Body of pancreas (tissue), 4 donors: ENCODE data around the gene UNC13C. TPM values are rescaled to one million over a fixed set of nuclear protein-coding genes. Genes with fewer than 3 reads are reported as not detected.
"Not testable (repeated sequence)": the region's sequence is repeated elsewhere in the genome, so short reads cannot be mapped to it uniquely, and the experiment has no call there.

ENCODE experiments used
- ATAC-seq: fragments of 150-250 bp; one replicate; pipeline ENCODE4 v1.9.1; 2016
- DNase-seq, 4 donors: peaks; one replicate each; pipeline ENCODE4 v3.0.0-alpha.2; 2019
- H3K27ac ChIP-seq, 4 donors: fragments of 200-600 bp; sonication (generic); 1 replicate in 3 of 4; 2 replicates in 1 of 4; pipeline versions ENCODE4 v1.5.1 to v1.6.1; 2016 to 2019; ENCODE audit warnings: mild to moderate bottlenecking in 1 of 4, mixed read lengths in 1 of 4, moderate library complexity in 1 of 4
- H3K27me3 ChIP-seq, 2 donors: fragments of 200-600 bp; sonication (generic); one replicate each; pipeline ENCODE4 v1.6.0; 2016; ENCODE audit warnings: mild to moderate bottlenecking in 1 of 2
- H3K36me3 ChIP-seq, 2 donors: fragments of 200-600 bp; sonication (generic); replicated peaks in 1 of 2; 2 replicates each; pipeline ENCODE4 v1.5.1; 2016; ENCODE audit warnings: low read depth in 2 of 2; ENCODE audit not compliant: insufficient read depth in 1 of 2
- H3K4me1 ChIP-seq: fragments of 200-600 bp; sonication (generic); one replicate; pipeline ENCODE4 v1.6.0; 2016
- H3K4me3 ChIP-seq, 2 donors: fragments of 200-600 bp; sonication (generic); 1 replicate in 1 of 2; 2 replicates in 1 of 2; pipeline ENCODE4 v1.5.1; 2016 to 2019
- H3K9me3 ChIP-seq, 3 donors: fragments of 200-600 bp; sonication (generic); 1 replicate in 2 of 3; 2 replicates in 1 of 3; pipeline ENCODE4 v1.5.1; 2016
- POLR2A ChIP-seq, 3 donors: fragments of 450-650 bp; IDR thresholded peaks; one replicate each; pipeline ENCODE4 v1.6.1; 2016; ENCODE audit warnings: antibody characterized with exemption in 3 of 3, mild to moderate bottlenecking in 2 of 3
- WGBS, 2 donors: methylation state at CpG; one replicate each; pipeline ENCODE4 v1.1.5; 2017; 5-methylcytosine and 5-hydroxymethylcytosine counted together
- intact Hi-C: fragments of 100-400 bp; cut with DNase I; formaldehyde crosslinking; loops from one replicate; pipeline ENCODE4 v1.15.1; 2023
- total RNA-seq, 2 donors: library from RNA; depleted of rRNA; stranded (reverse); fragments of >200 nt; gene quantifications; one replicate each; pipeline ENCODE4 v1.1.0, GENCODE V29; 2016
- TF ChIP-seq, protein P1 (sequence below), 7 experiments: fragments of 450-650 bp in 4 of 7; fragments of 200-600 bp in 3 of 7; sonication (generic) in 3 of 7; IDR thresholded peaks; one replicate each; pipeline ENCODE4 v1.5.1; 2016 to 2019; ENCODE audit warnings: antibody characterized with exemption in 7 of 7

The UNC13C gene
- total RNA-seq, 2 donors from 2014 or later = not detected

DNA sequence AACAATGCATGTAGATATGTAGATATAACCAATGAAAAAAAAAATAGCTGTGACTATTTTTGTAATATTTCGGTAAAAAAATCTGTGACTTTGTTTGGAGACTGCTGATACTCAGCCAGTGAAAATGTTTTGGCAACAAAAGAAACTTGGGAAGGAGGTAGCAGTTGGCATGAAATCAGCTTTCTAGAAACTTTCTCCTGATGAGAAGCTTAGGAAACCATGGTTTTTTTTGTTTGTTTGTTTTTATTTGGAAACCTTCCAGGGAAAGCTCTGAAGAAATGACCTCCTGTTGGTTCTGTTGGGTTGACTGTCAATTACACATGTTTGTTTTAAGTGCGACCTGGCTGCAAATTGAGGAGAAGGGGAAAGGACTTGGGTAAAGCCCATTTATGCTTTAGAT lies 445.9 kb downstream of the UNC13C start:
- Histone ChIP-seq H3K36me3 (no peaks in the 10 kb centered on the region), H3K27ac (no peak overlapping the region), H3K9me3 (no peaks in the 10 kb centered on the region), H3K4me3 (no peak overlapping the region), H3K27me3 (no peaks in the 10 kb centered on the region), H3K4me1 (no peaks in the 10 kb centered on the region)
- ATAC-seq (no peak), DNase-seq (no peak)
- no peak for TF ChIP-seq POLR2A (IDR thresholded peaks at IDR 0.05)
- TF ChIP-seq, protein P1, sequence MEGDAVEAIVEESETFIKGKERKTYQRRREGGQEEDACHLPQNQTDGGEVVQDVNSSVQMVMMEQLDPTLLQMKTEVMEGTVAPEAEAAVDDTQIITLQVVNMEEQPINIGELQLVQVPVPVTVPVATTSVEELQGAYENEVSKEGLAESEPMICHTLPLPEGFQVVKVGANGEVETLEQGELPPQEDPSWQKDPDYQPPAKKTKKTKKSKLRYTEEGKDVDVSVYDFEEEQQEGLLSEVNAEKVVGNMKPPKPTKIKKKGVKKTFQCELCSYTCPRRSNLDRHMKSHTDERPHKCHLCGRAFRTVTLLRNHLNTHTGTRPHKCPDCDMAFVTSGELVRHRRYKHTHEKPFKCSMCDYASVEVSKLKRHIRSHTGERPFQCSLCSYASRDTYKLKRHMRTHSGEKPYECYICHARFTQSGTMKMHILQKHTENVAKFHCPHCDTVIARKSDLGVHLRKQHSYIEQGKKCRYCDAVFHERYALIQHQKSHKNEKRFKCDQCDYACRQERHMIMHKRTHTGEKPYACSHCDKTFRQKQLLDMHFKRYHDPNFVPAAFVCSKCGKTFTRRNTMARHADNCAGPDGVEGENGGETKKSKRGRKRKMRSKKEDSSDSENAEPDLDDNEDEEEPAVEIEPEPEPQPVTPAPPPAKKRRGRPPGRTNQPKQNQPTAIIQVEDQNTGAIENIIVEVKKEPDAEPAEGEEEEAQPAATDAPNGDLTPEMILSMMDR (IDR thresholded peaks at IDR 0.05) = no peak
- intact Hi-C loops = no loop called here
- 32 to 36% methylated on average over 2 of the region's 2 CpGs for WGBS, 2 donors

DNA sequence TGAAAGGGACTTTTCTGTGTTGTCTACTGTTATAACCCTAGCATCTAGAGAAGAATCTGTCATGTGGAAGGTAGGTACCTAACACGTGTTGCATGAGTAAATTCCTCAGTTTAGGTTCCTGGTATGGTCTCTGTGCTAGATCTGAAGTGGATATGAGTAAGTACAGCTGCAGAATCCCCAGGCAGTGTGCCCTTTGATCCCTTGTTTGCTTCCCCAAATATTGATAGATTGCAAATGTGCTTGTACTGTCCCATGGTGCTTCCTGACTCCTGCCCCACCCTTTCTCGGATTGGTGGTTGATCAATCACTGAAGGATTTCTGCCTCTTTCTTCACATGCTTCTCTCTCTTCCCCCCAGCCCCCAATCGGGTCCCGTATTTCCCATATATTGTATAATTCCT lies 450.4 kb downstream of the UNC13C start:
- Histone ChIP-seq H3K4me1 (no peaks in the 10 kb centered on the region), H3K36me3 (no peaks in the 10 kb centered on the region), H3K4me3 (no peak overlapping the region), H3K27me3 (no peaks in the 10 kb centered on the region), H3K9me3 (no peaks in the 10 kb centered on the region), H3K27ac (no peak overlapping the region)
- ATAC-seq (no peak), DNase-seq (no peak)
- 50 to 52% methylated on average over 4 of the region's 4 CpGs for WGBS, 2 donors
- TF ChIP-seq POLR2A (IDR thresholded peaks at IDR 0.05) = no peak
- TF ChIP-seq, protein P1 (IDR thresholded peaks at IDR 0.05) = no peak
- intact Hi-C loops = no loop called here

DNA sequence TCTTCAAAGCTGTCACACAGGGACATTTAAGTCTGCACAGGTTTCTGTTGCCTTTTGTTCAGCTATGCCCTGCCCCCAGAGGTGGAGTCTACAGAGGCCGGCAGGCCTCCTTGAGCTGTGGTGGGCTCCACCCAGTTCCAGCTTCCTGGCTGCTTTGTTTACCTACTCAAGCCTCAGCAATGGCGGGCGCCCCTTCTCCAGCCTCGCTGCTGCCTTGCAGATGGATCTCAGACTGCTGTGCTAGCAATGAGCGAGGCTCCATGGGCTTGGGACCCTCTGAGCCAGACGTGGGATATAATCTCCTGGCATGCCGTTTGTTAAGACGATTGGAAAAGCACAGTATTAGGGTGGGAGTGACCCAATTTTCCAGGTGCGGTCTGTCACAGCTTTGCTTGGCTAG lies 472.0 kb downstream of the UNC13C start:
- H3K27ac ChIP-seq, intact Hi-C loops, H3K36me3 ChIP-seq, DNase-seq, H3K27me3 ChIP-seq, H3K4me1 ChIP-seq, H3K4me3 ChIP-seq, ATAC-seq: not testable (repeated sequence)
- 75 to 100% methylated on average over 1 to 9 of the region's 9 CpGs for whole genome bisulfite sequencing, 2 donors
- peaks cover 0 to 13% (median 0%) of the 10 kb centered on the region in 3 donors for H3K9me3 ChIP-seq

DNA sequence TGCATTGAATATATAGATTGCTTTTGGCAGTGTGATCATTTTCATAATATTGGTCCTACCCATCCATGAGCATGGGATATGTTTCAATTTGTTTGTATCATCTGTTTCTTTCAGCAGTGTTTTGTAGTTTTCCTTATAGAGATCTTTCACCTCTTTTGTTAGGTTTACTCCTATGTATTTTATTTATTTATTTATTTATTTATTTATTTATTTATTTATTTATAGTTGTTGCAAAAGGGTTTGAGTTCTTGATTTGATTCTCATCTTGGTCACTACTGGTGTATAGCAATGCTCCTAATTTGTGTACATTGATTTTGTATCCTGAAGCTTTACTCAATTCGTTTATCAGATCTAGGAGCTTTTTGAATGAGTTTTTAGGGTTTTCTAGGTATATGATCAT lies 478.2 kb downstream of the UNC13C start:
- Histone ChIP-seq H3K36me3 (no peaks in the 10 kb centered on the region), H3K4me1 (no peaks in the 10 kb centered on the region), H3K27me3 (no peaks in the 10 kb centered on the region), H3K4me3 (no peak overlapping the region), H3K27ac (no peak overlapping the region), H3K9me3 (peaks cover 0 to 19% (median 0%) of the 10 kb centered on the region in 3 donors)
- 45 to 47% methylated on average over 1 of the region's 1 CpG for WGBS, 2 donors
- intact Hi-C loops = no loop called here
- TF ChIP-seq, protein P1 (IDR thresholded peaks at IDR 0.05) = no peak
- no peak for TF ChIP-seq POLR2A (IDR thresholded peaks at IDR 0.05)
- ATAC-seq (no peak), DNase-seq (no peak)

GRCh38 chr15:54462511-54462913 lies 484.3 kb downstream of the UNC13C start:
- intact Hi-C loops = no loop called here

More at GRCh38 chr15:54462511-54462913, 484.3 kb downstream of the UNC13C start:
- Histone ChIP-seq H3K4me3 (no peak overlapping the region), H3K27me3 (no peaks in the 10 kb centered on the region), H3K27ac (no peak overlapping the region), H3K36me3 (no peaks in the 10 kb centered on the region), H3K9me3 (peaks cover 0 to 5% (median 0%) of the 10 kb centered on the region in 3 donors), H3K4me1 (no peaks in the 10 kb centered on the region)
- TF ChIP-seq, protein P1 (IDR thresholded peaks at IDR 0.05) = no peak
- no peak for TF ChIP-seq POLR2A (IDR thresholded peaks at IDR 0.05)
- no peak for DNase-seq
- ATAC-seq = no peak
- 78 to 80% methylated on average over 1 to 12 of the region's 17 CpGs for WGBS, 2 donors
